ENCODE data around the gene CRK.

The CRK gene

GRCh38 chr17:1438593-1439083 is 17.4 kb downstream of the CRK start:
- peak; percentile 81 for ATAC-seq

GRCh38 chr17:1435326-1435725 is 20.7 kb downstream of the CRK start:
- TF ChIP-seq ZNF565 (CRISPR knock-in tag; conservative IDR thresholded peaks at IDR 0.05; ENCODE audit: low read depth) (no peak), TSHZ2 (CRISPR knock-in tag; IDR thresholded peaks at IDR 0.05) (no peak), ZNF70 (CRISPR knock-in tag; IDR thresholded peaks at IDR 0.05) (no peak), ZNF8 (CRISPR knock-in tag; IDR thresholded peaks at IDR 0.05) (no peak), PPARA (CRISPR knock-in tag; IDR thresholded peaks at IDR 0.05; ENCODE audit: borderline replicate concordance) (no peak), BACH2 (CRISPR knock-in tag; IDR thresholded peaks at IDR 0.05; ENCODE audit: borderline replicate concordance) (no peak), CREB5 (CRISPR knock-in tag; IDR thresholded peaks at IDR 0.05; ENCODE audit: low read depth) (no peak), ARNTL (CRISPR knock-in tag; IDR thresholded peaks at IDR 0.05; ENCODE audit: borderline replicate concordance, low read depth) (no peak), SNAI2 (CRISPR knock-in tag; IDR thresholded peaks at IDR 0.05) (no peak), TOX (CRISPR knock-in tag; IDR thresholded peaks at IDR 0.05; ENCODE audit: borderline replicate concordance) (no peak), ISL1 (CRISPR knock-in tag; IDR thresholded peaks at IDR 0.05) (no peak), PATZ1 (CRISPR knock-in tag; IDR thresholded peaks at IDR 0.05; ENCODE audit: borderline replicate concordance) (no peak)
- ATAC-seq = no peak

More at GRCh38 chr17:1438593-1439083, 17.4 kb downstream of the CRK start:
- no peak for TF ChIP-seq PPARA (CRISPR knock-in tag; IDR thresholded peaks at IDR 0.05; ENCODE audit: borderline replicate concordance)

GRCh38 chr17:1434150-1434549 is 21.9 kb downstream of the CRK start:
- no peak for ATAC-seq
- TF ChIP-seq CREB5 (CRISPR knock-in tag; IDR thresholded peaks at IDR 0.05; ENCODE audit: low read depth) (no peak), GLIS3 (CRISPR knock-in tag; IDR thresholded peaks at IDR 0.05) (no peak), TOX (CRISPR knock-in tag; IDR thresholded peaks at IDR 0.05; ENCODE audit: borderline replicate concordance) (no peak)

- ATAC-seq = no peak
- no peak for TF ChIP-seq PATZ1 (CRISPR knock-in tag; IDR thresholded peaks at IDR 0.05; ENCODE audit: borderline replicate concordance)
- no peak for TF ChIP-seq TCF4 (CRISPR knock-in tag; IDR thresholded peaks at IDR 0.05; ENCODE audit: borderline replicate concordance)
- no peak for TF ChIP-seq ZNF565 (CRISPR knock-in tag; conservative IDR thresholded peaks at IDR 0.05; ENCODE audit: low read depth)
- no peak for TF ChIP-seq CSDC2 (CRISPR knock-in tag; IDR thresholded peaks at IDR 0.05)
- no peak for TF ChIP-seq GLIS3 (CRISPR knock-in tag; IDR thresholded peaks at IDR 0.05)
- no peak for TF ChIP-seq ISL1 (CRISPR knock-in tag; IDR thresholded peaks at IDR 0.05)
- no peak for TF ChIP-seq ZC3H10 (CRISPR knock-in tag; IDR thresholded peaks at IDR 0.05)
- no peak for TF ChIP-seq ZFP30 (CRISPR knock-in tag; IDR thresholded peaks at IDR 0.05)
- no peak for TF ChIP-seq ZNF8 (CRISPR knock-in tag; IDR thresholded peaks at IDR 0.05)
- no peak for TF ChIP-seq PPARA (CRISPR knock-in tag; IDR thresholded peaks at IDR 0.05; ENCODE audit: borderline replicate concordance)
- no peak for TF ChIP-seq RARB (CRISPR knock-in tag; IDR thresholded peaks at IDR 0.05)
- no peak for TF ChIP-seq ZFP3 (CRISPR knock-in tag; IDR thresholded peaks at IDR 0.05)
- no peak for TF ChIP-seq ZNF70 (CRISPR knock-in tag; IDR thresholded peaks at IDR 0.05)
- TF ChIP-seq CREB5 (CRISPR knock-in tag; IDR thresholded peaks at IDR 0.05; ENCODE audit: low read depth) = no peak
- no peak for TF ChIP-seq TSHZ2 (CRISPR knock-in tag; IDR thresholded peaks at IDR 0.05)
- TF ChIP-seq BACH2 (CRISPR knock-in tag; IDR thresholded peaks at IDR 0.05; ENCODE audit: borderline replicate concordance) = no peak
Measured at GRCh38 chr17:1431631-1432104, 24.4 kb downstream of the CRK start.

All from SK-N-SH treated with all-trans-retinoic acid at 6 μM for 48 hours (cell line).